ENCODE data around the gene SORCS2.

The SORCS2 gene

DNA sequence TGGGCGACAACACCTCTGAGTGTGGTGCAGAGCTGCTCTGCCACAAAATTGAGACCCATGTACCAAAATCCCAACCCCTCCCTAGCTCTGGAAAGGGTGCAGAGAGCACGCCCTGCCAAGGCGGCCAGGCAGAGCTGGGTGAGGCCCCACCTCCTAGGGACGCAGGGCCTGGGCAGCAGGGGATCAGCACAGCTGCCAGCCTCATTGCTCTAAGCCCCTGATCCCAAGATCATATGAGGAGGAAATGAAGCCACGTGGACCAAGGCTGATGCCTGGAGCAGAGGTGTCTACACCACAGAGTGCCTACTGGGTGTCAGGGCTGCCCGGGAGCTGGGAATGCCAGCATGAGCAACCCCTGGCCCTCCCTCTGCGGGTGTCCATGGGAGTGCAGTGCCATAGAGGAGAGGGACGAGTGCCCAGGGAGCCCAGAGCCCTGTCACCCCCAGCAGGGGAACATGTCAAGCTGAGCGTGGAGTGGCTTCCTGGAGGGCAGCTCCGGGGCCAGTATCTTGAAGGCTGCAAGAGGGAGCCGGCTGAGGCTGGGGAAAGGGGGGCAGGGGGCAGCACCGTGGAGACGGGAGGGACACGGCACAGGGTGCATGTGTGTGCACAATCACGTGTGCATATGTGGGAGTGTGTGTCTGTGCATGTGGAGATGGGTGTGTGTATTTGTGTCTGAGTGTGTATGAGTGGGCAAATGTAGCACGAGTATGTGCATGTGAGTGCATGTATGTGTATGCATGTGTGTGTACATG, 306.3 kb downstream of the SORCS2 start:
- DNase-seq = no peak

DNA sequence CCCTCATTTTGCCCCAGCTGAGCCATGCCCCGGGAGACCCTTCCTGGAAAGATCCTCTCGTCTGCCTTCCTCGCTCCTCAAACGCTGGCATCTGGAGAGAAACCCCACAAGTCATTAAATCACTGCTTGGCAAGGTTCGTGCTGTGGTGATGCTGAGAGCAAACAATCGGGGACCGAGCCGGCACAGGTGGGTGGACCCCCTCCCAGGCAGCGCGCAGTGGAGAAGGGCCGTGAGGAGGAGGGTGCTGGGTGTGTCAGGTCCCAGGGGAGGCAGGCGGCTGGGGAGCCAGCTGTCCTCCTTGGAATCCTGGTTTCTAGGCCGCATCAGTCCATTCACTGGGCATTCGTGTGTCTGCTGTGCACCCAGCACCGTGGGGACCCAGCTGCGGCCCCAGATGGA, 307.3 kb downstream of the SORCS2 start:
- no peak for DNase-seq

DNA sequence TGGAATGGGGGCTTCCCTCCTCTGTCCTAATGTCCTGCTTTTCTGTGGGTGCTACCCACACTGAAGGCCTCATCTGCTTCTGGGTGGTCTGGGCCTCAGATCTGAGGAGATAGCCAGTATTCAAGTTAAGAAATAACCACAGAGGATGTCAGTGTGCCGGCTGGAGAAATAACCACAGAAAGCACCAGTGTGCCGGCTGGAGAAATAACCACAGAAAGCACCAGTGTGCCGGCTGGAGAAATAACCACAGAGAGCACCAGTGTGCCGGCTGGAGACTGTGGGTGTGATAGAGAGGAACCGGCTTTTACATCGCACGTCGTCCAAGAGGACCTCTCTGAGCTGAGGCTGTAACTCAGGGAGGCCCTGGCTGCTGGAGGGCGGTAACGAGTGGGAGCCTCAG, 308.1 kb downstream of the SORCS2 start:
- no peak for DNase-seq

DNA sequence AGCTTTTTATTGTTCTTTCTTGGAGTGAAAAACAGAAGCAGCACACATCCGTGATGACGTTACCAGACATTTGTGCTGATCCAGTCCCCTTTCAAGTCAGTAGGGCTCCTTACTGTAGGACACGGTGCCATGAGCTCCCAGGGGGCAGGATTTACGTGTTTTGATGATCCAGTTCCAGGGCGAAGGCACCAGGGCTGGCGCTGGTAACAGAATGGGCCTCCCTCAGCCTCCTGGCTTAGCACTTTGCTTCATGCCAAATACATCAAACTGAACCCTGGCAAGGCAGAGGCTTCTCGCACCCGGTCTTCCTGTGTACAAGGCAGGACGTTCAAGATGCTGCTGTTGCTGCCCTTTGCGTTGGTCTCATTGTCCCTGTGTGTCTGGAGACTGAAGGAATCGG, 309.0 kb downstream of the SORCS2 start:
- no peak for DNase-seq

DNA sequence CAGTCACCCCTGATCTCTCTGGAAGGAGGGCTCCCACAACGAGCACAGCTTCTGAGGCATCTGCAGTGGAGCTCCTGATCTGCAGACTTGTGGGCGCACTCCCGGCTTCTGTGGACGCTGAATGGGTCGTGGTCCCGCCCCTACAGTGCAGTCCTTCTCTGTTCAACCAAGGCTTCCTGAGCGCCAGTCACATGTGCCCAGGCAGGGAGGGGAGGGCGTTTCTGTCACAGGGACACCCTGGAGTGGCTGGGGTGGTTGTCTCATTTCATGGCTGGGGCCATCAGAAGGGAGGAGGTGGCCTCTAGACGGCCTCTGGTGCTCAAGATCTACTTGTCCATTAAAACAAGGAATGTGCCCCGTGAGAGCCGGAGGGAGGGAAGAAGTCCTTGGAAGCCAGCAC, 309.5 kb downstream of the SORCS2 start:
- DNase-seq = no peak

DNA sequence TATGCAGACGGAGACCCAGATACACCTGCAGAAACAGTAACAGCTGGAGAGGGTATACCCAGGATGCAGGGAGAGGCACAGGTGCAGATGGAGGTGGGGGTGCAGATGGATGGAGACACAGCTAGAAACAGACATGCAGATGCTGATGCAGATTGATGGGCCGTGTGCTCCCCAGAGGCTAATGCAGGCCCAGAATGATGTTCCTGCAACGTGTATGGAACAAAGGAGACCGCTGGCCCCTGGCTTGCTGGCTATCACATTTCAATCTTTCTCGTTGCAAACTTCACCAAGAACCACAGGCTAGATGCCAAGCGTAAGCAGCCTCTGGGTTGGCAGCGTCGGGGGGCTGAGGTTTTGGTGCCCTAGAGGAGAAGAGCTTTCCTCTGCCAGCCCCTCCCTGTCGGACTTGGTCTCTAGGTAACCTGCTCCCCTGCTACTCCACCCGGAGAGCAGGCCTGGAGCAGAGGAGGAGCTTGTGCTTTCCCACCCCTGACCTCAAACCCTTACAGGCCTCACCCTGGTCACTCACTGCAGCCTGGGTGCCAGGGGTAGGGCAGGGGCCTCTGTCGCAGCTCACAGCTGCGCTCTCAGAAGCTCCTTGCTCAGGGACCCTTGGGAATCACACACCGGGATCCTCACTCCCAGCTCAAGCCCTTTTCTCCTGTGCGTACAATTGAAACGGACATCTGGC, 311.4 kb downstream of the SORCS2 start:
- DNase-seq = no peak

DNA sequence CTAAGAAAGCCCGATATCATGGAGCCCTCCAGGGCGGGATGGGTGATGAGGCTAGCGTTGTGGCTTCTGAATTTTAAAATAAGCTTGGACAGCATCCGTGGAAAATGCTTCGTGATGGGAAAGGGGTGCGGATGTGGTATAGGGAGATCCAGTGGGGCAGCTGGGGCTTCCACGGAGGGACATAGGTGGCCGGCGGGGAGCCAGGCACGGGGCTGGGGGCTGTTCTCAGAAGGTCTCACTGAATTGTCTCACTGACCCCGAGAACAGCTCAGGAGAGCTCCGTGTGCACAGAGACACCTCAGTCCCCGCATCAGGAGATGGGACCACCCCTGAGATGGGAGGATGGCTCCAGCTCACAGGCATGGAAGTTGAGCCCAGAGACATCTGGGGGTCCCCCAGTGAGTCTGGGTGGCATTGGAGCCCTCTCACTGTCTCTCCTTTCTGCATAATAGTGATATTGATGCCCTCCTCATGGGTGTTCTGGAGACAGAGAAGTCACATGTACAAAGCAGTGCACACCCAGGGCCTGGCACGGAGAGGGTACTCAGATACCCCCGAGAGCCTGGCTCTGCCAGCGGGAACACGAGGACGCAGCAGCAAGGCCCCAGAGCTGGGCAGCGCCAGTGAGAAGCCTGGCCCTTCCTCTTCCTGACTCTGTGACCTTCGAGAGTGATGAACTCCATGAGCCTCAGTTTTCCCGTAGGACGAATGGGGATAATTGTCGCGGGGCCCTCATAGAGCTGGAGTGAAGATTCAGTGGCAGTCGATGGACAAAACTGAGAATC, 313.0 kb downstream of the SORCS2 start:
- DNase-seq = no peak

DNA sequence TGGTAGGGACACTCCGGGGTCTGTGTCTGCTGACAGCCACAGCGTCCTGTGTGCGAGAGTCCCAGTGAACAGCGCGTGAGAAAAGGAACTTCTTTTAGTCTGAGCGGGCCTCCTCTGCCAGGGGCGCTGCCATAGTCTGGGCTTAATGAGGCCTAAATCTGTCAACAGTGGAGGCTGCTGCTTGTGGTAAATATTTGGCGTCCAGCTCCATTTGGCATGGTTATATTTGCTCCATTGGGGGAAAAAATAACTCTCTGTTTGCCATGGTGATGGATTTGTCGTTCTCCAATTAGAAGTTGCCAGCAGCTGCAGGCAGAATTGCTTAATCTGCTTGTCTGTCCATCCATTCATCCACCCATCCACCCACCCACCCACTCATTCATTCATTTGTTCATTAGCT, 313.8 kb downstream of the SORCS2 start:
- no peak for DNase-seq

DNA sequence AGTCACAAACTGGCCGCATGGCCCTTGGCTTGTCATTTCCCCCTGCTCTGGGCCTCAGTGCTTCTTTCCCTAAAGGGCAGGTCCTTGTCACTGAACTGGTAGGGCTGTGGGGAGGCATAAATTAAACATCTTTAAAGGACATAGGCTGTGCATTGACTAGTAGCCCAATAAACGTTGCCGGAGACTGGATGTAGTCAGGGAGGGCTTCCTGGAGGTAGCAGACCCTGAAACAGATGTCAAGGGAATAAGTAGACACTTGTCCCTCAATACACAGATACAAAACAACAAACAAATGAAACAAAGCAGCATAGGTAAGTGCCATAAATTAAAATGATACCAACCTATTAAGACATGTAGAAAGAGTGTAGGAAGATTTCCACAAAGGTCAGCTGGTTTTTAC, 314.2 kb downstream of the SORCS2 start:
- no peak for DNase-seq

DNA sequence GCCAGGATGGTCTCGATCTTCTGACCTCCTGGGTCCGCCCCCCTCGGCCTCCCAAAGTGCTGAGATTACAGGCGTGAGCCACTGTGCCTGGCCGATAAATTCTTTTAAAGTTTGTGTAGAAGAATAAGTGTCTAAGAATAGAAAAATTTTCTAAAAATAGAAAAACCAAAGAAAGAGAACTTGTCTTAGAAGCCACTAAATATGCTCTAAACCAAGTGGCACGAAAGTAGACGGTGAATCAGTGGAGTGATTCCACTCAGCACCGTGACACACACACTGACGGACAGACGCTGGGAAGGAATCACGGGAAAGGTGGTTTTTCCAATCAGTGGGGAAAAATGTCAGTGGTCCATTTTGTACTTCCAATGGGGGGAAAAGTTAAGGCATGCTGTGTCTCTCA, 315.0 kb downstream of the SORCS2 start:
- DNase-seq = no peak

DNA sequence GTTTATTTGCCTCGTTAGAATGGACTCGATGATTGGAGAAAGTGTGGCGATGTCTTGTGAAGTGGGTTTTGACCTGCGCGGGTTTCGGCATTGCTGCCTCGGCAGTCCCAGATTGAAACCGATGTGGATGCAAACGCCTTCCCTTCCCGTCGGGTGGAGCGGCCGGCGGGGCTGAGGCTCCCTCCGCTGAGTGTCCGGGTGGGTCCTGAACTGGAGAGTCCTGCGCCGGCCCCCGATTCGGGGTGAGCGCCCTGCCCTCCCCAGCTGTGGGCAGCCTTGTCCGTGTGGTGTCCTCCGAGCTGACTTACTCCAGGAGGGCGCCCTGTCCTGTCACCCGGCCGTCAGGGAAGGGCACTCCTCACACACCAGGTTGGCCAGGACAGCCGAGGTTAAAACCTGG, 317.7 kb downstream of the SORCS2 start:
- no peak for DNase-seq

DNA sequence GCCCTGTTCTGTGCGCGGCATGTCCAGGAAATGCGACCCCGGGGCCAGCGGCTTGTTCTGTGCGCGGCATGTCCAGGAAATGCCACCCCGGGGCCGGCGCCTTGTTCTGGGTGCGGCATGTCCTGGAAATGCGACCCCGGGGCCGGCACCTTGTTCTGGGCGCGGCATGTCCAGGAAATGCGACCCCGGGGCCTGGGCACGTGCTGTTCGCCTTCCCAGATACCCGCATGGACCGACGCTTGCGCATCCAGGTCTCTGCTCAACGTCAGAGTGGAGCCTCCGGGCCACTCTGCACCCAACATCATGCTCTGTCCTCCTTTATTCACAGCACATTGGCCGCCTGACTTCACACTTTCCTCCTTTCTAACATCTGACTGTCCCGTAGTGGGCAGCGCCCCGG, 318.2 kb downstream of the SORCS2 start:
- DNase-seq = no peak

DNA sequence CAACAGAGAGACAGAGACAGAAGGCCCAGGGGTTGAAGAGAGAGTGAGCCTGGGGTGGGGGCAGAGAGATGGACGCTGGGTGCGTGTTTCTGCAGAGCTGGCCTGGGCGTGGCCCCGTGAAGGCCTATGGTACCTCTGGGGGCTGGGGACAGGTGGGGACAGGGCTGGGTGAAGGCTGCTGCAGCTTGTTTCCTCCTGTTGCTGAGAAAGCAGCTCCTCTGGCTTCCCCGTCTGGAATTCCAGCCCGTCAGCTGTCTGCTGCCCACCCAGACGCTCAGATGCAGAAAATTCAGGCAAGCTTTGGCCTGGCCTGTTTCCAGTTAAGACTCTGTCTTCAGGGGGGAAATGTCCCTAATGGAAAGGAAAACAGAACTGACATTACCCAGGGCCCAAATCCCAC, 319.2 kb downstream of the SORCS2 start:
- no peak for DNase-seq

DNA sequence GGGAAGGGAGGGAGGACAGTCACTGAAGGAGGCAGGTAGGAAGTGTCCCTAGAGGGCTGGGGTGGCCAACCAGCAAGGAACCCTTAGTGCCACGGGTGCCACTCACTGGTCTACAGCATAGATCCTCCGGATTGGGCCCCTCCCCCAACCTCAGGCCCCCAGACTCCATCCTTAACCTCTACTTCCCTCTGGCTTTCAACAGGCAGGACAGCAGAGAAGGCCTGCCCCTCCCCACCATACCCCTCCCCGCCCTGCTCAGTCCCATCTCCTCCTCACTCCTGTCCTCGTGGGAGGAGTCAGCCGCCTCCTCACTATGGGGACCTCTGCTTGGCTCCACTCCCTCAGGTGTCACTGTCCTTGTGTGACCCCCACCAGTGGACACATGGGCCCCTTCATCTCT, 320.1 kb downstream of the SORCS2 start:
- no peak for DNase-seq

DNA sequence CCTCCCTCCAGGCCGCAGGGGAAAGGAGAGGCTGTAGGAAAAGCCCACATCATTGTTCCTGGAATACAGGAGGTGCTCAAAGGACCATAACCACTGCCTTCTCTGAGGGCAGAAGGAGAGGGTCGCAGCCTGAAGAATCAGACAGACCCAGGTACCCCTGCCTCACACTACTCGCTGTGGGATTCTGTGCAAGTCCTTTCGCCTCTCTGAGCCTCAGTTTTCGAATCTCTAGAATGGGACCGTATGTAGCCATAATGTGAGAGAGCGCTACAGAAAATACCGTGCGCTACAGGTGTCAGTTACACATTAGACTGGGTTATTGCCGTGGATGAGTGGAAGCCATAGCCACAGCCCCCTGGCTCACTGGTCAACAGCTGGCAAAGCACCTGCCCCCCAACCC, 320.6 kb downstream of the SORCS2 start:
- DNase-seq = no peak

DNA sequence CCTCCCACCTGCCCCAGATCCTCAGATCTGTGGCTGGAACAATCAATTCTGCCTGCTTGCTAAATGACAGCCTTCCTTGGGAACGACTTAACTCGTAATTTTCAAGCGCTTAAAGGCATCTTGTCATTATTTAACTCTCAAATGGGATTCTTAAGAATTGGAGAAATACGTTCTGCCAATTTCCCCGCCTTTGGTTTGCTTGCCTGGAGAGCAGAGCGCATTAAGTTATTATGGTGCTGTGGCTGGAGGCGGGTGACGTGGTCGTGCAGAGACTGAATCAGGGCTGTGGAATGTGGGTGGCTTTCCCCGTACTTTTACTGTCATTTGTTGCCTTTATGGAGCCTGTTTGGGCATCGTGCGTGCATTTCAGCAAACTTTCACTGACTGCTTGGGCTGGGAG, 321.3 kb downstream of the SORCS2 start:
- DNase-seq = no peak

DNA sequence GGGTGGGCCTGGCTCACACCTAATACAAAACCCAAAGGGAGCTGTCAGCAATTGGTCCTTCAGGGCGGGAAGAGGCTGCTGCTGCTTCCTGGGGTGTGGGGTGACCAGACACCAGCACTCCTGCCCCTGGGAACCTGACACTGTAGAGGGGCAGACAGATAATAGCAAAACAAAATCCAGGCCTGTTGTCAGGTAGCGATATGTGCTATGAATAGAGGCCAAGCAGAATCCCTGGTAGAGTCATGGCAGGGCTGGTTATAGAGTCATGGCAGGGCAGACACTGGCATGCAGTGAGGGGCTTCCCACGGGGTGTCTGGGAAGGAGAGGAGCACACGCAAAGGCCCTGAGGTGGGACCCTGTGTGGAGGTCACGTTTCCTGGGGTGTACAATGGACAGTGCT, 321.9 kb downstream of the SORCS2 start:
- no peak for DNase-seq

DNA sequence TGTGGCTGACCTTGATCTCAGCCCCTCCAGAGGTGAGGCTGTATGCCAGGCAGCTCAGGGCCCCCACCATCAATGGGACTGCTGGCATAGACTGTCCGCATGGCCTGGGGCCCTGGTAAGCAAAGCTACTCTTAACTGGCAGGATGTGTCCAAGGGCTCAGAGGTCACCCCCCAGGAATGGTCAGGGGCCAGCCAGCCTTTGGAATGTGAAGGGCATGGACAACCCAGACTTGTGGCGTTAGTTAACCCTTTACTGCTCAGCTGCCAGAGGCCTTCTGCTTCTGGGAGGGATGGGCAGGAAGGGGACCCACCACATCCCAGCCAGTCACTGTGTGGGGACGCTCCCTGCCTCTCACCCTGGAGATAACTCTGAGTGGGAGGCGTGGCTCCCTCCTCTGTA, 322.5 kb downstream of the SORCS2 start:
- no peak for DNase-seq

DNA sequence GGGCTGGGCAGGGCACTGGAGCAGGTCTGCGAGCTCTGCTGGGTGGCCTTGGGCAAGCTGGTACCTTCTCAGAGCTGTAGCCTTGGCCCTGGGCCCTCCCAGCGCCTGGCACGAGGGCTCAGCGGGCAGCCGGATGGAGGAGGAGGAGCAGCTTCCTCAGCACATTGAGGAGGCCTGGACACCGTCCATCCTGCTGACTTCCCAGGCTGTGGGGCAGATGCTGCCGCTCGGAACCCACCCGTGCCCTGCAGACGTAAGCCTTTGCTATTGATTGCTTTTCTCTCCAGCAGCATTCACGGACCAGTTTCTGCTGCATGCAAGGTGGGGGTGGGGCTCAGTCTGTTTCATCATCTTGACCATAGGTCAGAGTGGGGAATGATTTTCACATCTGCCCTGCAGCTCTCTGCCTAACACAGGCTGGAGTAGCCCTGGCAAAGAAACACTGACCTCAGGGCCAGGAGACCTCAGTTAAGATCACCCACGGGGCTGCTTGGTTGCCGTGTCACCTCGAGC, 323.1 kb downstream of the SORCS2 start:
- no peak for DNase-seq

DNA sequence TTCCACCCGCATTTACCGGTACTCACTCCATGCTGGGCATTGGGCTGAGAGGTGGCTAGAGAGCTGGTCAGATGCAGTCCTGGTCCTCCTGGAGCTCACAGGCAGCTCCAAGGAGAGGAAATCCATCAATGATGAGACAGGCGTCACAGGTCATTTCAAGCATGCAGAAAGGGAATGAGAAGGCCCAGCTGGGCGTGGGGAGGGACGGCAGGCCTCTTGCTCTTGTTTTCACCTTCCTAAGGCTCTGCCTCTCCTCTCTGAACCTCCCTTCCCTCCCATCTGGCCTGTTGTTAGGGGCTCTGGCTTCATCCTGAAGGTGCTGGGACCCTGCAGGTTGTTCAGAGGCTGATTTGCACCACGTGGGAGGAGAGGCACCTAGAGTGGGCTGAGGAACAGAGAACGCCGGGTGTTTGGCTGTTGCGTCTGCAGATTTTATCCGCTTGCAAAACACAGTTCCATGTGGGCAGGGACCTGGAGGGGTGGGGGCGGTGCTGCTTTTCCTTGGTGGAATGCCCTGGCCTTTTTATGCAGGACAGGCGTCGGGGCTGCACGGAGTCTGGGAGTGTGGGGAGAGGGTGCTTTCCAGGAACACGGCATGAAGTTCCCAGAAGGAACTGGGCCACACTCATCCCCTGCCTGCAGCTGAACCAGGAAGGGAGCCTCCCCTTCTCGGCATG, 323.9 kb downstream of the SORCS2 start:
- DNase-seq = no peak

DNA sequence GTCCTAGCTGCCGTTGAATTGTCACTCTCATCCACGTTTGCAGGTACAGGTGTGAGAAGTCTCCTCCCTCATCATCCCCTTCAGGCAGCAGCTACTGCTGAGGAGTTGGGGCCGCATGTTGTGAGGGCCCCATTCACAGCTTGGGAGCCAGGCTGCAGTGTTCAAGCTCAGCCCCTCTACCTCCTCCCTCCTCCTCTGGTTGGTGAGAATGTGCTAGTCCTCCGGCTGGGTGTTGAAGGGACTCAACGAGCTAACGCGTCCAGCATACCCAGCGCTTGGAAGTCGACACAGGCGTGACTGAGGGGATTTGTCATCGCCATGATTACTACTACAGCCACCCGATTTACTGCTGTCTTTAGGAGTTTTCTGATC, 324.4 kb downstream of the SORCS2 start:
- DNase-seq = no peak

DNA sequence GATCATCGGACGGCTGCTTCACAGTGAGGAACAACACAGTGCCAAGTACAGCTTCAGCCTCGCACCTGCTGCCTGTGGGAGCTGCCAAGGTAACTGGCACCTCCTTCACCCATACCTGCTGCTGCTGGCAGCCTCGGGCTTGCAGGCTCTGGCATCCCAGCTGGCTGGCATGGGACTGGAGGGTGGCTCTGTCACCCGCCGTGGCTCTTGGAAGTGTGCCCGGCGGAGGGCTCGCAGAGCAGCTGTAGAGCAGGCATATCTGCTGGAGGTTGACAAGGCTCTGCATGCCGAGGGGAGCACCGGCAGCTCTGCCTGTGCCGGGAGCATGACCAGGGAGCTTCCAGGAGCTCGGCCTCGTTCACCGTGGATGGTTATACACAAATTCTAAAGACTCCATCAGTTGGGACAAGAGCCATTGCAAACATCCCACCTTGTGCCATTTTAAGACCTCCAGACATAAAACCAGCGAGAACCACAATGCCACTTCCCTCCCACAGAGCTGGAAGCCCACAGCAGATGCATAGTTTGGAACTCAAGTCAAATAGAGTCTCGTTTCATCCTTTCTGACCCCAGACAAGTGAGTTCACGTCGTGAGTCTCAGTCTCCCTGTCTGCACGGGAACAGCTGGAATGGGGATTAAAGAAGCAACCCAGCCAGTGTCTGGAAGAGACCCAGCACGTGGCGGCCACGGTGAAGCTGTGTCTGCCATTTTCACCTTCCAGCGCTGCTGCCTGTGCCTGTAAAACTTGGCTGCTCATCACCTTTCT, 326.7 kb downstream of the SORCS2 start:
- DNase-seq = no peak

Data from left hindlimb (tissue), 1 donor.